ENCODE results near the gene ERCC1.
A peak's percentile ranks its signal among the peaks of the same experiment; 100 is the strongest.
"Not testable (repeated sequence)": the region's sequence is repeated elsewhere in the genome, so short reads cannot be mapped to it uniquely, and the experiment has no call there.

The ERCC1 gene

DNA sequence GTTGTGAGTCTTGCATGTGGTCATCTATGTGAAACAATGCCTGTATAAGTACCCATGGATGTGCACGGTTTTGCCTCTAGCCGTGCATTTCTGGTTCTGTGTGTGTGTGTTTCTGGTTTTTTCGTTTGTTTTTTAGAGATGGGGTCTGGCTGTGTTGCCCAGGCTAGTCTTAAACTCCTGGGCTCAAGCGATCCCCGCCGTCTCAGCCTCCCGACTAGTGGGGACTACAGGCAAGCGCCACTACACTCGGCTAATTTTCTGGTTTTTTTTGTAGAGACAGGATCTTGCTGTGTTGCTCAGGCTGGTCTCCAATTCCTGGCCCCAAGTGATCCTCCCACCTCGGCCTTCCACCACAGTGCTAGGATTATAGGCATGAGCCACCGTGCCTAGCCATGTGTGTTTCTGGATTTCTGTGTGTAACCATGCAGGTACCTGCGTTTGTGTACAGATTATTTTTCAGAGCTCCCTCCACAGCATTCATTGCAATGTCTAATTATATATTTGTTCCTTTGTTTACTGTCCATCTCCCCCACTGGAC, 28.2 kb upstream of the ERCC1 start:
- DNase-seq = no peak

GRCh38 chr19:45451131-45451849, 27.6 kb upstream of the ERCC1 start:
- no peak for DNase-seq

GRCh38 chr19:45450012-45450333, 26.3 kb upstream of the ERCC1 start:
- peak in 1 of 2 experiments; percentile 50 for DNase-seq

DNA sequence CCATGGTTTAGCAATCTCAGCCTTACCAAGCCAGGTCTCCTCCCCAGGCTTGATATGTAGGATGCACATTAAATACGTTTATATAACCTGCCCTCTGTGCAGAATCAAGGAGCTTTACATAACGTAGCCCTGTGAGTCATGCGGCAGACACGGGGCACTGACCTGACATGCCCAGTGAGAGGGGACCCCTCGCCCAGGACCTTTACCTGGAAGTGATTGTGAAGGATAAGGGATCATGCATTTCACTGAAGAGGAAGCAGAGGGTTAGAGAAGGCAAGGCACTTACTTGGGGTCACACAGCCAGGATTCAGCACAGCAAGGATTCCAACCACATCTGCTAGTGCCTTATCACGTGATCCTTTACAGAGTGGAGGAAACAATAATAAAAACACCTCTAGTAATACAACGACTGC, 25.2 kb upstream of the ERCC1 start:
- no peak for DNase-seq

DNA sequence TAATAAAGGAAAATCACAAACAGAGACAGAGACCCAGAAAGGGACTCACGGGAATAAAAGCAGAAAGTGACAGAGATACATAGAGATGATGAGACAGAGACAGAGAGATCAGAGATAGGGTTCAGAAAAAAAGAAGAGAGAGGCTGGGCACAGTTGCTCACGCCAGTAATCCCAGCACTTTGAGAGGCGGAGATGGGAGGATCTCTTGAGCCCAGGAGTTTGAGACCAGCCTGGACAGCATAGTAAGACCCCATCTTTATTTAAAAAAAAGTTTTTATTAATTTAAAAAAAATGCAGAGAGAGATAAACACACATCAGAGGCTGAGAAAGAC, 24.7 kb upstream of the ERCC1 start:
- no peak for DNase-seq

GRCh38 chr19:45446944-45447343, 23.2 kb upstream of the ERCC1 start:
- no peak for DNase-seq

GRCh38 chr19:45446295-45446694, 22.6 kb upstream of the ERCC1 start:
- peak in 1 of 2 experiments; percentile 22 for DNase-seq

- no peak for DNase-seq
Measured at GRCh38 chr19:45445139-45445538, 21.4 kb upstream of the ERCC1 start.

DNA sequence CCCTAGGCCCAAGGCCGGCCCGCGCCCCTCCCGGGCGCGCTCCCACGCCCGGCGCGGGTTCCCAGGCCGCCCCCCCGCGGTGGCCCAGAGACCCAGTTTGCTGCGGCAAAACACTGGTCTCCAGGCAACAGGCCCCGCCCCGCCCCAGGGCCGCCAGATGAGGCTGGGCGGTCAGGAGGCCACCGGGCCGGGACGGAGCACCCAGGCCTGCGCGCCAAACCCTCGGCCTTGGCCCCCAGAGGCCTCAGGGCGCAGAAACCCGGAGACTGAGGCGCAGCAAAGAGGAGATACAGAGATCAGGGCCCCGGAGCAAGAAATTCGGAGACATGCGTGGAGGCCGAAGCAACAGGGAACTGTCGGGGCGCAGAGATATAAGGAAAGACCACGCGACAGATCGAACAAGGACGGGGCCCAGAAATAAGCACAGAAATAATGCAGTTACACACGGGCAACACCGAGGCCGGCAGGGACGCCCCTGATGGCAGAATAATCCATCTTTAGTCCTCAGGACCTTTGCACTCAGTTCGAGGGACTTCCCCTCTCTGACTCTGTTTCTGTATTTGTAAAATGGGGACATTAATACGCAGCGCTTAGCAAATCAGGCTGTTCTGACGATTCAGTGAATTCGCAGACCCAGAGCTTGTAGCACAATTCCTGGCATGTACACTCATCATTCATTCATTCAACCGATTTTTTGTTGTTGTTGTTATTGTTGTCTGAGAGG, 20.8 kb upstream of the ERCC1 start:
- DNase-seq = peak; percentile 27 to 29

DNA sequence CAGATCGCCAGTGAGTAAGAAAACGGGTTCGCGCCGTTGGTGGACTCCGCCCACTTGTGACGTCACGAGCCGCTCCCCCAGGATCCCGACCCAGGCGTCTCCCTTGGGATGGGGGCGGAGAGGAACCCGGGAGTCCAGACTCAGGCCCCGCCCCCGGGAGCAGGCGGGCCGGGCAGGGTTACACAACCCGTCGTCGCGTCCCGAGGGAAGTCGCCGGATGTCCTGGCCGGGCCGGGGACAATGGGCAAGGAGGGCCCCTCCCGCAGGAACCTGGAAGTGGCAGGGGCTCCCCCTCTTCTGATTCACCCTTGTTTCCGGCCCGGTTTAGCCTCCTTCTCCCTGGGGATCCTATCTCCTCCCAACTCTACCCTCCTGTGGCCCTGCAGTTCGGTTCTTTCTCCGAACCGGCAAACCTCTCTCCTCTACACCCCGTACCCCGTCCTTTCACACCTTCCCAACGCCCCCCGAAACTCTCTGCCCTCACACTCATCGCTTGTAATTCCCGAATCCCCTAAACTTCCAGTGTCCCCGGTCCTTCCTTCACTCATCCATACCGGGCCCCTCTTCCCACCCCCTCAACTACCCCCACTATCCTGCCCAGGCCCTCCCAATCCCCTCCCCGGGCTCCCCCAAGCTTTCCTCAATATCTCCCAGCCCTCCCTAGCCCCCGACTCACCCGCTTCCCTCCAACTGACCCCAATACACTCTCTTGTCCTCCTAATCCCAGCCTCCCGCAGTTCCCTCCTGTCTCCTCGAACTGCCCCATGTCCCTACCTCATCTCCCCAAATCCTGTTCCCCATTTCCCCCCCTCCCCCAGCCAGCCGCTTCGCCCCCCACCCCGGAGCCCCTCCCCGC, 20.0 kb upstream of the ERCC1 start:
- DNase-seq = peak; percentile 53 to 61

DNA sequence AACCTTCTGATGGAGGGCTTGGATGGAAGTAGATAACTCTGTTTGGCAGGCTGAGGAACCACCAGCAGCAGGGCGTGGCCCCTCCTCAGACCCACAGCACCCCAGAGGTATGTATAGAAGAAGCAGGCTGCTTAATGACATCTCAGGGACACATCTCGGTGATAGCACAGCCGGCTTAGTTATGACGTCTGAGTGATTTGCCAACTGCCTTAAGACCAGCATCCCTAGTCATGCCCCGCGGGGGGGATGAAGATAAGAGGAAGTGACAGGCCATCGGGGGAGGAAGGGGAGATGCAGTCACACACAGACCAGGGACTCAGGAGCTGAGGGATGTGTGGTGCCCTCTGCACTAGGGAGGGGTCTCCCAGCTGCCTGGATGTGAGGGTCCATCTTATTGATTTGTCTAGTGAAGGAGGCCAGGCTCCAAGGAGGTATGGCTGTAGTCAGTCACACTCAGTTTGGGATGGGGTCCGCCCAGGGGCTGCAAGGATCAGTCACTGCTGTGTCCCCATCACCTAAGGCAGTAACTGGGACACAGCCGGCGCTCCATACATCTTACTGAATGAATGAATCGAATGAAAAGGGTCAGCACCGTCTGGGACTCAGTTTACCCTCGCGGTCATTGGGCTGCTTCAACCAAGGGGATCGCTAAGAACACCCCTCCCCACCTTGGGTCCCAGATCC, 19.2 kb upstream of the ERCC1 start:
- no peak for DNase-seq

- DNase-seq = no peak
Measured at GRCh38 chr19:45442408-45442777, 18.7 kb upstream of the ERCC1 start.

DNA sequence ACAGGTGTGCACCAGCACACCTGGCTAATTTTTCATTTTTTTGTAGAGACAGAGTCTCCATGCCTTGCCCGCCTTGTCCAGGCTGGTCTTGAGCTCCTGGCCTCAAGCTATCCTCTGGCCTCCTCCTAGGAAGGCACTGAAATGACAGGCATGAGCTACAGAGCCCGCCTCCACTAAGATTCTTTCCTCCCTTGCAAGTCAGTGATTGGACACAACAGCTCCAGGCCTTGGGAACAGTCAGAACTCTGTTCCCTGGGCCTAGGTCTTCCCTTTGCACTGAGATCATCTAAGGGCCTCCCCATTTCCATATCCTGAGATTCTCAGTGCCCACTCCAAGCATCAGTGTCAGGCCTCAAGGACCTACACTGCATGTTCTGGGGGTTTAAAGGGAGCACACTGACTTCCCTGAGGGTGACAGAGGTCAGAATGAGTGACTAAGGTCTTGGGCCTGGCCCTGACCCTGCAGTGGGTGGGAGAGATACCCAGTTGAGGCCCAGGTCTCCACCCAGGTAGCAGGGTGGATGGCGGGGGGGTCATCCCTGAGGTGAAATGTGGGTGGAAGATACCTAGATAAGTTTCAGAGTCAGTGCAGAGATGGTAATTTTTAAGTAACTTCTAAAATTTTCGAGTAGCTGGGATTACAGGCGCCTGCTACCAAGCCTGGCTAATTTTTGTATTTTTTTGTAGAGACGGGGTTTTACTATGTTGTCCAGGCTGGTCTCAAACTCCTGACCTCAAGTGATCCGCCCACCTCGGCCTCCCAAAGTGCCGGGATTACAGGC, 17.3 kb upstream of the ERCC1 start:
- no peak for DNase-seq

DNA sequence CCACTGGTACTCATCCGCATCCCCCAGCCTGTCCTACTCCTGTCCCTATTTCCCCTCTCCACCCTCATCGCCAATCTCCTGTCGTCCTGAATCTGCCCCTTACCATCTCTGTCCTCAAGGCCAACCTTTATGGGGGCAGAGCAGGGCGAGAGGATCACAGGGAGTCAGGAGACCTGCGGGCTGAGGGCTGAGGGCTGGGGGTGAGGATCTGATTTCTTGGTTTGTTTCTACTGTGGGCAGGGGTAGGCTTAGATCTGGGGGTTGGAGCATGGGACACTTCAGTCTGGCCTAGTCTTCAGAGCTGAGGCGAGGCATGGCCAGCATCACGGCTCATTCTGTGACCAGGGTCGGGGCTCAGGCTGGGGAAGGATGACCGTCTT, 16.5 kb upstream of the ERCC1 start:
- DNase-seq = no peak

DNA sequence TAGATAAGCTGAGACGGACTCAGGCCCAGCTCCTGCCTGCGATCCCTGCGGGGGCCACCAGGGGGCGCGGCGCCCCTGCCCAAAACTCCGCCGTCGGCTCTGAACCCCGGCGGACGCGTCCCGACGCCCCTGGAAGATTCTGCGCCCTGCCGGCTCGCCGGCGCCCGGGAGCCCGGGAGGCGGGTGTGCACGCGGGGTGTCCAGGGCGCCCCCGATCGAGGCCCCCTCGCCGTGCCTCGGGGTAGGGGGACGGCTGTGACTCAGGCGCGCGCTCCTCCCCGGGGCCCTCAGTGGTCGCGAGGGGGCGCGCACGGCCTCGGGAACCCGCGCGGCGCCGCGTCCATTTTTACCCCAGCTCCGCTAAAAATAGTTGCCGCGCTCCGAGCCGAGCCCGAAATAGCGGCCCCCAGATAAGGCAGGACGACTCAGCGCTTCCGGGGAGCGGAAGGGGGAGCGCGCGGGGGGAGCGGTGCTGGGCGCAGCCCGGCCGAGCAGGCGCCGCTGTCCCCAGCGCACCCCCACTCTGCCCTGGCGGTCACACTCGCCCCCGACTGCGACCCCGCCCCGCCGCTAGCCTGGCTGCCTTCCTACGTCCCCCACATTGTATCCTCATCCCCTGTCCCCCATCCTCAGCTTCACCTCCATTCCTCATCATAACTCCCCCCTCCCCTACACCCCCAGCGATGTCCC, 16.0 kb upstream of the ERCC1 start:
- peak; percentile 67 to 75 for DNase-seq

- no peak for DNase-seq
Measured at GRCh38 chr19:45439190-45439568, 15.5 kb upstream of the ERCC1 start.

GRCh38 chr19:45437328-45437727, 13.6 kb upstream of the ERCC1 start:
- no peak for DNase-seq

DNA sequence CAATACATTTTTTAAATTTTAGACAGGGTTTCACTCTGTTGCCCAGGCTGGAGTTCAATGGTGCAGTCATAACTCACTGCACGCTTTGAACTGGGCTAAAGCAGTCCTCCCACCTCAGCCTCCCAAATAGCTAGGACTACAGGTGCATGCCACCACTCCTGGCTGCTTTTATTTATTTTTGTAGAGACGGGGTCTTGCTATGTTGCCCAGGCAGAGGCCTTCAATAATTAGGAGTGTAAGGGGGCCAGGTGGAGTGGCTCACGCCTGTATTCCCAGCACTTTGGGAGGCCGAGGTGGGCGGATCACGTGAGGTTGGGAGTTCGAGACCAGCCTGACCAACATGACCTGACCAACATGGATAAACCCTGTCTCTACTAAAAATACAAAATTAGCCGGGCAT, 8.8 kb upstream of the ERCC1 start:
- DNase-seq = not testable (repeated sequence)

DNA sequence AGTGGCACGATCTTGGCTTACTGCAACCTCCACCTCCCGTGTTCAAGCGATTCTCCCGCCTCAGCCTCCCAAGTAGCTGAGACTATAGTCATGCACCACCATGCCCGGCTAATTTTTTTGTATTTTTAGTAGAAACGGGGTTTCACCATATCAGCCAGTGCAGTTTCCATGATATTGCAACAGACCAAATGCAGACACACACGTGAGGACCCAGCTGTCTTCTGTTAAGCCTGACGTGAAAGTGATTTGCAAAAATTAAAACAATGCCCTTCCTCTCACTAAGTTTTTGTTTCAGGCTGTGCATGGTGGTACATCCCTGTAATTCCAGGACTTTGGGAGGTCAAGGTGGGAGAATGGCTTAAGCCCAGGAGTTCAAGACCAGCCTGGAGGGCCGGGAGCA, 7.3 kb upstream of the ERCC1 start:
- not testable (repeated sequence) for DNase-seq

DNA sequence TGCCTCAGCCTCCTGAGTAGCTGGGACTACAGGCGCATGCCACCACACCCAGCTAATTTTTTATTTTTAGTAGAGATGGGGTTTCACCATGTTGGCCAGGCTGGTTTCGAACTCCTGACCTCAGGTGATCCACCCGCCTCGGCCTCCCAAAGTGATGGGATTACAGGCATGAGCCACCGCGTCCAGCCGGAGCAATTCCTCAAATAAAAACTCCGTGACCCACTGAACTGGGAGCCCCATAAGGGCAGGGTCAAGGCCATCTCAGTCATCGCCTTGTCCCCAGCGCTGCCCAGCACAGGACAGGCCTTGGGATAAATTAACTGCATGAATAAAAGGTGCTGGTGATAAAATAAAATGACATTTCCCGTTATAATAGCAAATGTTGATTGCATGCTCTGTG, 6.2 kb upstream of the ERCC1 start:
- not testable (repeated sequence) for DNase-seq

GRCh38 chr19:45428384-45429231, 4.9 kb upstream of the ERCC1 start:
- DNase-seq = no peak

Measured in NCI-H2081 (cell line).